HL-60/S4 (cell line): Measurements from ENCODE around the gene INTU.
"Not testable (repeated sequence)": the region's sequence is repeated elsewhere in the genome, so short reads cannot be mapped to it uniquely, and the experiment has no call there.

Experiments used
- in situ Hi-C: fragments of 300-500 bp; cut with MboI; formaldehyde crosslinking; loops from 2 replicates; pipeline ENCODE4 v1.14.3; 2022; ENCODE audit warnings: low sequenced_read_pairs

The INTU gene

GRCh38 chr4:127641524-127641923, 8.8 kb downstream of the INTU start:
- in situ Hi-C loops, result no loop called here

GRCh38 chr4:127642169-127642568, 9.4 kb downstream of the INTU start:
- in situ Hi-C loops, result no loop called here

GRCh38 chr4:127643791-127644190, 11.0 kb downstream of the INTU start:
- in situ Hi-C loops, result no loop called here

- in situ Hi-C loops, result no loop called here
Measured at GRCh38 chr4:127648061-127648460, 15.3 kb downstream of the INTU start.

GRCh38 chr4:127655590-127655989, 22.8 kb downstream of the INTU start:
- in situ Hi-C loops, result not testable (repeated sequence)

- in situ Hi-C loops, result no loop called here
Measured at GRCh38 chr4:127656047-127656680, 23.4 kb downstream of the INTU start.

GRCh38 chr4:127660284-127660885, 27.6 kb downstream of the INTU start:
- in situ Hi-C loops, result no loop called here

- in situ Hi-C loops, result no loop called here
Measured at GRCh38 chr4:127667116-127667515, 34.4 kb downstream of the INTU start.

- in situ Hi-C loops, result no loop called here
Measured at GRCh38 chr4:127667772-127668171, 35.0 kb downstream of the INTU start.

GRCh38 chr4:127668770-127669169, 36.0 kb downstream of the INTU start:
- in situ Hi-C loops, result no loop called here

GRCh38 chr4:127669691-127670090, 36.9 kb downstream of the INTU start:
- in situ Hi-C loops, result no loop called here

- in situ Hi-C loops, result no loop called here
Measured at GRCh38 chr4:127672111-127672510, 39.4 kb downstream of the INTU start.

- in situ Hi-C loops, result no loop called here
Measured at GRCh38 chr4:127685292-127685691, 52.5 kb downstream of the INTU start.

- in situ Hi-C loops, result no loop called here
Measured at GRCh38 chr4:127686658-127687057, 53.9 kb downstream of the INTU start.

- in situ Hi-C loops, result no loop called here
Measured at GRCh38 chr4:127687580-127687979, 54.8 kb downstream of the INTU start.

- in situ Hi-C loops, result no loop called here
Measured at GRCh38 chr4:127698789-127699200, 66.0 kb downstream of the INTU start.

GRCh38 chr4:127708985-127709384, 76.2 kb downstream of the INTU start:
- in situ Hi-C loops, result no loop called here

GRCh38 chr4:127709456-127709855, 76.7 kb downstream of the INTU start:
- in situ Hi-C loops, result no loop called here

GRCh38 chr4:127730142-127730913, 97.6 kb downstream of the INTU start, which contains the start of gene SLC25A31:
Gene SLC25A31 (plus strand): TSS chr4:127730400. CDS start chr4:127730546, 146 bp downstream.
- in situ Hi-C loops, result loop anchor here (25.0 kb wide), 1 partner anchor 118 kb away; no protein-coding TSS in a partner anchor

GRCh38 chr4:127731406-127731805, 98.6 kb downstream of the INTU start:
- in situ Hi-C loops, result loop anchor here (25.0 kb wide), 1 partner anchor 119 kb away; no protein-coding TSS in a partner anchor

GRCh38 chr4:127732623-127733328, 100.0 kb downstream of the INTU start:
- in situ Hi-C loops, result loop anchor here (25.0 kb wide), 1 partner anchor 120 kb away; no protein-coding TSS in a partner anchor
